ENCODE data around the gene ERAL1.

- TF ChIP-seq CTCF (conservative IDR thresholded peaks at IDR 0.05 in 1 of 2, IDR thresholded peaks at IDR 0.05 in 1 of 2; ENCODE audit: extremely low read depth in 1 of 2, insufficient read depth in 1 of 2, low read depth in 1 of 2, low read length in 2 of 2), result no peak
- TF ChIP-seq EZH2 (IDR thresholded peaks at IDR 0.05; ENCODE audit: borderline replicate concordance, low read length), result no peak
Observed at GRCh38 chr17:28810437-28810836, 44.4 kb upstream of the ERAL1 start.
